GM06990 (cell line): ENCODE data around the gene RHBDL2.

Source experiments
- DNase-seq: peaks from one replicate; pipeline ENCODE4 v3.0.0-alpha.2; 2011; ENCODE audit not compliant: insufficient read length; ENCODE audit errors: extremely low read depth
- H3K27me3 ChIP-seq: replicated peaks from 2 replicates; pipeline ENCODE4 v1.6.0; 2011; ENCODE audit warnings: low read length; ENCODE audit not compliant: control insufficient read depth, insufficient read depth
- H3K36me3 ChIP-seq: 2 replicates; pipeline ENCODE4 v1.5.1; 2011; ENCODE audit warnings: low read length; ENCODE audit not compliant: control insufficient read depth, insufficient read depth
- H3K4me3 ChIP-seq: replicated peaks from 2 replicates; pipeline ENCODE4 v1.5.1; 2011; ENCODE audit warnings: low read depth, mild to moderate bottlenecking, control low read depth, low read length
- CTCF ChIP-seq: IDR thresholded peaks from 2 replicates; pipeline ENCODE4 v1.5.1; 2011; ENCODE audit warnings: low read length, control low read depth, mild to moderate bottlenecking, inconsistent platforms; ENCODE audit not compliant: insufficient read depth, poor library complexity, severe bottlenecking

Gene RHBDL2

DNA sequence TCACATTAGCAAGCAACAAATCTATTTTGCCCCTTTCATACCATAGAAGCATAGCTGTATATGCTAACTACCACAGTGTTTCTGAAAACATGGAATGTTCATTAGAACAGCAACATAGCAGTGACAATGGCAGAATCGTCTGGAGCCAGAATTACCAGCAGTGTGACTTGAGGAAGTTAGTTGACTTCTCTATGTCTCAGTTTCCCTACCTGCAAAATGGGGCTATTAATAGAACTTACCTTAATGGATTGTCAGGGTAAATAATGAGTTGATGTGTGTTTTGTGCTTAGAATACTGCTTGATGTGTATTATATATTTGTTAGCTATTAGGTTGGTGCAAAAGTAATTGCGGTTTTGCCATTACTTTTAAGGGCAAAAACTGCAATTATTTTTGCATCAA, 45.5 kb downstream of the RHBDL2 start:
- TF ChIP-seq CTCF, result no peak
- no peaks in the 10 kb centered on the region for H3K36me3 ChIP-seq
- DNase-seq, result no peak
- no peaks in the 10 kb centered on the region for H3K27me3 ChIP-seq
- H3K4me3 ChIP-seq, result no peak overlapping the region

DNA sequence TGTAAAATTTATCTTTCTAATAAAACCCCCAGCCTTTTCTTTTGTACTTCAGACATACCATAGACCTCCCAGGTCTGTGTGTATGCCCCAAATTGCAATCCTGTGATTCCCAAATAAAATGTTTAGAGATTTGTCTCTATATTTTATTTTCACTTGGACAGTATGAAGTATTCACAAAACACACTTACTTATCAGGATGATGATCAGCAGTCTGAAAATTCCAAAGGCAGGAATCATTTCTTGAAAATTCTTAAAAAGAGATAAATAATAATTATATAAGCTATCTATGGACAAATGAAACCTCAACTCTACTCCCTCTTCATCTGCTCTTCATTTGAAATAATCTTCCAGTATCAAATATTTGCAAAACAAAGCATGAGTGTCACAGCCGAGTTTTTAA, 48.7 kb downstream of the RHBDL2 start:
- no peak for TF ChIP-seq CTCF
- no peaks in the 10 kb centered on the region for H3K36me3 ChIP-seq

GRCh38 chr1:38891753-38892152, 49.9 kb downstream of the RHBDL2 start:
- TF ChIP-seq CTCF, result no peak
- no peak for DNase-seq
- H3K36me3 ChIP-seq, result no peaks in the 10 kb centered on the region
- no peaks in the 10 kb centered on the region for H3K27me3 ChIP-seq
- H3K4me3 ChIP-seq, result no peak overlapping the region

More for the DNA sequence above, 48.7 kb downstream of the RHBDL2 start:
- Histone ChIP-seq H3K4me3 (no peak overlapping the region), H3K27me3 (no peaks in the 10 kb centered on the region)
- DNase-seq, result no peak

DNA sequence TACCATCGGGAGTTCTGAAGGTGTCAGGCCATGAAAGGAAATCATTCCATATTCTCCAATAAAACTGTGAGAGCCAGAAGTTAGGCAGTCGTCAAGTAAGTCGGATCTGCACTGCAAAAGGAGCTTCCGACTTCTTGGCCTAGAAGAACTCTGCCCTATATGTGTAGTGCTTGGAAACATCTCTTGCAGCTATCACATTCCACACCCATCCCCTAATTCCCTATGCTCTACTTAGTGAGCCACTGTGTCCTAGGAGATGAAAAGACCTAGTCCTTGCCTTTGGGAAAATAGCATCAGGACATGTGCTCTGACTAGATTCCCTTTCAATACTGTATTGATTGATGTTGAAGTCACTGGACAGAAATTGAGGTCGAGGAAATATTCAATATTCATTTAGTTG, 52.0 kb downstream of the RHBDL2 start:
- no peak for TF ChIP-seq CTCF
- no peak for DNase-seq
- no peaks in the 10 kb centered on the region for H3K27me3 ChIP-seq

GRCh38 chr1:38888423-38889333, 53.0 kb downstream of the RHBDL2 start:
- no peak for TF ChIP-seq CTCF
- DNase-seq, result no peak
- Histone ChIP-seq H3K4me3 (no peak overlapping the region), H3K27me3 (no peaks in the 10 kb centered on the region), H3K36me3 (no peaks in the 10 kb centered on the region)

More for the DNA sequence above, 52.0 kb downstream of the RHBDL2 start:
- Histone ChIP-seq H3K36me3 (no peaks in the 10 kb centered on the region), H3K4me3 (no peak overlapping the region)

DNA sequence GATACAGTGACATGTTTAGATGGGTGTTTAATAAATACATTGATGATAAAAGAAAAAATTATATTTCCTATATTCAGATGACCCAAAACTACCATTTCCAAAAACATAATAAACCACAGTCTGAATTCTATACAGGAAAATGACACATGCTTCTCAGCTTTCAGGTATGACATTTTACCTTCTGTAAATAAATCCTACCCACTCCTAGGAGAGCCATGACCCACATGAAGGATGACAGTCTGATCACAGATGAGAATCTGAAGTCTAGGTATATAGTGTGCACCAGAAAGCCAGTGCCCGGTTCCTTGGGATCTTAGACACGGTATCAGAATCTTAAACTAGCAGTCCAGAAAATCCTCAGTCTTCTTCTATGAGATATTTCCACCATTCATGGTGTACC, 56.5 kb downstream of the RHBDL2 start:
- no peak for DNase-seq
- H3K36me3 ChIP-seq, result no peaks in the 10 kb centered on the region
- no peak overlapping the region for H3K4me3 ChIP-seq
- H3K27me3 ChIP-seq, result no peaks in the 10 kb centered on the region
- no peak for TF ChIP-seq CTCF
